MCF 10A (cell line): ENCODE data around the gene LCAT. TPM values are rescaled to one million over a fixed set of nuclear protein-coding genes. Genes with fewer than 3 reads are reported as not detected.

ENCODE experiments used
- BruUV-seq: library from RNA; stranded (reverse); fragments of 400-500 nt; replicated peaks from 2 replicates; lab custom pipeline; 2021; lab: Mats Ljungman, UMichigan
- CTCF ChIA-PET: fragments of 300-600 bp; sonication (Branson Sonifier 250); formaldehyde crosslinking; extraction: SDS; loops from one replicate; lab custom pipeline; 2021; ENCODE audit warnings: antibody characterized with exemption, inconsistent platforms; lab: Yijun Ruan, JAX
- POLR2A ChIA-PET: fragments of 300-600, 350-650 bp; sonication (Branson Sonifier 250); formaldehyde crosslinking; extraction: SDS; loops from one replicate; lab custom pipeline; 2020; ENCODE audit warnings: antibody characterized with exemption, inconsistent platforms; lab: Yijun Ruan, JAX
- DNase-seq: peaks from one replicate; pipeline ENCODE4 v3.0.0-alpha.2; 2018; ENCODE audit not compliant: unreplicated experiment
- H3K27ac Mint-ChIP-seq: one replicate; pipeline ENCODE4 v1.8.0; 2022; ENCODE audit warnings: mild to moderate bottlenecking, low read depth, mixed read lengths; ENCODE audit not compliant: unreplicated experiment
- H3K27me3 Mint-ChIP-seq: one replicate; pipeline ENCODE4 v1.8.0; 2022; ENCODE audit warnings: mixed read lengths; ENCODE audit not compliant: insufficient read depth, unreplicated experiment
- H3K36me3 Mint-ChIP-seq: one replicate; pipeline ENCODE4 v1.8.0; 2022; ENCODE audit warnings: mild to moderate bottlenecking, moderate library complexity, mixed read lengths; ENCODE audit not compliant: insufficient read depth, unreplicated experiment
- H3K4me1 Mint-ChIP-seq: one replicate; pipeline ENCODE4 v1.8.0; 2022; ENCODE audit warnings: mixed read lengths; ENCODE audit not compliant: insufficient read depth, unreplicated experiment
- H3K4me3 Mint-ChIP-seq: one replicate; pipeline ENCODE4 v1.8.0; 2022; ENCODE audit warnings: mild to moderate bottlenecking, moderate library complexity, mixed read lengths; ENCODE audit not compliant: unreplicated experiment
- H3K9me3 Mint-ChIP-seq: one replicate; pipeline ENCODE4 v1.8.0; 2022; ENCODE audit warnings: mixed read lengths; ENCODE audit not compliant: unreplicated experiment
- intact Hi-C: fragments of 100-400 bp; cut with micrococcal nuclease; formaldehyde crosslinking; loops from 2 replicates; pipeline ENCODE4 v1.14.1; 2022
- total RNA-seq: library from RNA; stranded (reverse); gene quantifications from 2 replicates; pipeline ENCODE4 v1.2.3, GENCODE V29; 2022
- TF ChIP-seq, protein P1 (sequence below): fragments of 200-600 bp; IDR thresholded peaks from one replicate; pipeline ENCODE4 v1.8.0; 2022; ENCODE audit warnings: antibody characterized with exemption, mild to moderate bottlenecking; ENCODE audit not compliant: unreplicated experiment

LCAT gene
- total RNA-seq, 1 experiment from 2014 or later: 35.3 TPM

DNA sequence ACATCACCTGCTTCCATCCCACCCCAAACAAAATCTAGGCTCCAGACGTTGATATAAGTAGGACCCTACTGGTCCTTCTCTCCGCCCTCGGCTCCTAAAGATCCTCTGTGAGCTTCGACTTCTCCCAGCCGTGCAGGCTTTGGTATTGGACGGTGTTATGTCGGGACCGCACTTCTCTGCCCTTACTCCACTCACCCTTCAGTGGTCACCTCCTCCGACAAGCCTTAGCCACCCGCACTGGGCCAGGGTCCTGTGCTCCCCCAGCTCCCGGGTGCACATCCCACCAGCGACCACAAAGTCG lies 8.9 kb downstream of the LCAT start:
- DNase-seq: peak; percentile 11
- POLR2A ChIA-PET: interaction anchor here (0.9 to 4.3 kb wide), 37 partner anchors 10 to 373 kb away, joined by 3 to 45 read pairs (median 8); partner anchors contain the start of genes CENPT, CTCF, DDX28 and DUS2
- Mint-ChIP-seq H3K27ac (peak overlapping the region; percentile 98), H3K4me1 (peaks cover 30% of the 10 kb centered on the region), H3K4me3 (peak overlapping the region; percentile 100), H3K36me3 (peaks cover 69% of the 10 kb centered on the region), H3K27me3 (no peaks in the 10 kb centered on the region), H3K9me3 (no peaks in the 10 kb centered on the region)
- TF ChIP-seq, protein P1, sequence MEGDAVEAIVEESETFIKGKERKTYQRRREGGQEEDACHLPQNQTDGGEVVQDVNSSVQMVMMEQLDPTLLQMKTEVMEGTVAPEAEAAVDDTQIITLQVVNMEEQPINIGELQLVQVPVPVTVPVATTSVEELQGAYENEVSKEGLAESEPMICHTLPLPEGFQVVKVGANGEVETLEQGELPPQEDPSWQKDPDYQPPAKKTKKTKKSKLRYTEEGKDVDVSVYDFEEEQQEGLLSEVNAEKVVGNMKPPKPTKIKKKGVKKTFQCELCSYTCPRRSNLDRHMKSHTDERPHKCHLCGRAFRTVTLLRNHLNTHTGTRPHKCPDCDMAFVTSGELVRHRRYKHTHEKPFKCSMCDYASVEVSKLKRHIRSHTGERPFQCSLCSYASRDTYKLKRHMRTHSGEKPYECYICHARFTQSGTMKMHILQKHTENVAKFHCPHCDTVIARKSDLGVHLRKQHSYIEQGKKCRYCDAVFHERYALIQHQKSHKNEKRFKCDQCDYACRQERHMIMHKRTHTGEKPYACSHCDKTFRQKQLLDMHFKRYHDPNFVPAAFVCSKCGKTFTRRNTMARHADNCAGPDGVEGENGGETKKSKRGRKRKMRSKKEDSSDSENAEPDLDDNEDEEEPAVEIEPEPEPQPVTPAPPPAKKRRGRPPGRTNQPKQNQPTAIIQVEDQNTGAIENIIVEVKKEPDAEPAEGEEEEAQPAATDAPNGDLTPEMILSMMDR: no peak
- intact Hi-C loops: no loop called here
- CTCF ChIA-PET: interaction anchor here (0.8 to 2.6 kb wide), 9 partner anchors 12 to 388 kb away, joined by 3 to 11 read pairs (median 4); no protein-coding TSS in a partner anchor
- BruUV-seq: no TSS peak

DNA sequence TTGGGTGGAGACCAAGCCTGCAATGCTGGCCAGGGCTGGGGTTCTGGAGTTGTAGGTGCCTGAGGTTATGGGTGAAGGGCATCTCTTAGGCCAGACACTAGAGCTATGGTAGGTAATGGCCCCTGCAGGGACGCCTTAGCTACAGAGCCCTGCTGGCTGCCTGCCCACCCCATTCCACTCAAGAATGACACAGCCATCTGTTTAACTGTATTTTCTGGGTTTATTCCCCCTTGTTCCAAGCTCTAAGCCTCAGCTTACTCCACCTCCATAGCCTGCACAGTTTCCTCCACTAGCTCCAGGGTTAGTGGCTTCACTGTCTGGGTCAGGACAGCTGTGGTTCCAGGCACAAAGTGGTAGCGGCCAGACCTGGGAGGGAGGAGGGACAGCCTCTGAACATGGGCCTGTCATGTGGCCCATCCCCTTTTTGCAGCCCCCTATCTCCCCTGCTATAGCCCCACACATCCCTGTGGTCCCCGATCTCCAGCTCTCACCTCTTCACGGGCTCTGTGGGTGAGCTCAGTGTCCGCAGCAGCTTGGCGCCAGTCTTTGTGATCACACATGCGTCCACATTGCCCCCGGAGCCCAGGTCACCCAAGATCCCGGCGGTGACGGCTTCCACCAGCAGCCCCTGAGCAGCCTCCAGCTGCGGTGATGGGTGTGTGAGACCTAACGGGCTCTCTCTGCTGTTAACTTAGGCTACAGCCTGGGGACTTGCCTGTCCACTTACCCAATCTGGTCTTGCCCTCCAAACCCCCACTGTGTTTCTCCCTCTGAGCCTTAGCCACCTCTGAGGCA lies 9.4 kb downstream of the LCAT start:
- no peaks in the 10 kb centered on the region for H3K9me3 Mint-ChIP-seq
- H3K27ac Mint-ChIP-seq: peak overlapping the region; percentile 98

GRCh38 chr16:67933805-67934204 lies 10.1 kb downstream of the LCAT start:
- H3K4me1 Mint-ChIP-seq: peaks cover 28% of the 10 kb centered on the region
- intact Hi-C loops: no loop called here
- no peaks in the 10 kb centered on the region for H3K9me3 Mint-ChIP-seq
- DNase-seq: no peak
- ChIA-PET CTCF (interaction anchor here (0.5 to 2.6 kb wide), 11 partner anchors 16 to 420 kb away, joined by 3 to 11 read pairs (median 3); no protein-coding TSS in a partner anchor), POLR2A (interaction anchor here (0.6 to 4.3 kb wide), 7 partner anchors 9 to 89 kb away, joined by 3 to 45 read pairs (median 21); partner anchors contain the start of genes CENPT, EDC4 and PSKH1)
- H3K27ac Mint-ChIP-seq: no peak overlapping the region
- H3K4me3 Mint-ChIP-seq: peak overlapping the region; percentile 100
- no peaks in the 10 kb centered on the region for H3K27me3 Mint-ChIP-seq
- peaks cover 58% of the 10 kb centered on the region for H3K36me3 Mint-ChIP-seq
- TF ChIP-seq, protein P1: no peak
- no TSS peak for BruUV-seq

More for the DNA sequence above, 9.4 kb downstream of the LCAT start:
- Mint-ChIP-seq H3K4me1 (peaks cover 28% of the 10 kb centered on the region), H3K36me3 (peaks cover 64% of the 10 kb centered on the region), H3K27me3 (no peaks in the 10 kb centered on the region), H3K4me3 (peak overlapping the region; percentile 100)
- TF ChIP-seq, protein P1: no peak
- ChIA-PET CTCF (interaction anchor here (0.6 to 2.6 kb wide), 14 partner anchors 16 to 421 kb away, joined by 3 to 11 read pairs (median 4); no protein-coding TSS in a partner anchor), POLR2A (interaction anchor here (0.6 to 4.3 kb wide), 21 partner anchors 9 to 303 kb away, joined by 3 to 45 read pairs (median 12); partner anchors contain the start of genes CENPT, DDX28, DUS2 and EDC4)
- BruUV-seq: no TSS peak
- intact Hi-C loops: no loop called here
- DNase-seq: no peak

DNA sequence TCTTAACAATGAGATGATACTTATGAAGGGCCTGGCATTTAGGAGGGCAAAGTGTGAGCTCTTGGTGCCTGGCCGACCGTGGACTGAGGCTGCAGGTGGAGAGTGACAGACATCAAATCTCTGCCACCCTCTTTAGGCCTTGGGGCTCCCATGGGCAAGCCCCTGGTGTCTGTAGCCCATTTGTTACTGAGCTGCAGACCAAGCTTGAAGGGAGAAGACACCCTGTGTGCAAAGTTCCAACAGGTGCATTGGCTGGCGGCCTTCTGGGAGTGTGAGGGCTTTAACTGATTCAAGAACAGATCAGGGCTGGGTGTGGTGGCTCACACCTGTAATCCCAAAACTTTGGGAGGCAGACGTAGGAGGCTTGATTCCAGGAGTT lies 11.5 kb downstream of the LCAT start:
- no peak for DNase-seq
- TF ChIP-seq, protein P1: no peak
- Mint-ChIP-seq H3K36me3 (peaks cover 54% of the 10 kb centered on the region), H3K4me1 (peaks cover 27% of the 10 kb centered on the region), H3K27ac (no peak overlapping the region), H3K9me3 (no peaks in the 10 kb centered on the region), H3K4me3 (no peak overlapping the region), H3K27me3 (no peaks in the 10 kb centered on the region)
- CTCF ChIA-PET: interaction anchor here (0.6 to 3.5 kb wide), 3 partner anchors 13 to 322 kb away, joined by 3 to 22 read pairs (median 4); no protein-coding TSS in a partner anchor
- no TSS peak for BruUV-seq
- intact Hi-C loops: no loop called here
- POLR2A ChIA-PET: no interaction called here
